WTC11 (cell line): ENCODE measurements around the gene MKS1. TPM values are rescaled to one million over a fixed set of nuclear protein-coding genes. Genes with fewer than 3 reads are reported as not detected.

Source experiments
- ATF3 ChIP-seq: sonication (generic); formaldehyde crosslinking; conservative IDR thresholded peaks from 2 replicates; pipeline ENCODE4 v1.8.1; 2022; ENCODE audit warnings: mild to moderate bottlenecking, missing genetic modification reagents
- ATF6 ChIP-seq: sonication (generic); formaldehyde crosslinking; IDR thresholded peaks from 2 replicates; pipeline ENCODE4 v1.8.1; 2023; ENCODE audit warnings: mild to moderate bottlenecking, missing genetic modification reagents
- E2F4 ChIP-seq: sonication (generic); formaldehyde crosslinking; IDR thresholded peaks from 2 replicates; pipeline ENCODE4 v1.8.1; 2022; ENCODE audit warnings: low read depth, mild to moderate bottlenecking, moderate library complexity, missing genetic modification reagents, borderline replicate concordance
- ELF4 ChIP-seq: sonication (generic); formaldehyde crosslinking; IDR thresholded peaks from 2 replicates; pipeline ENCODE4 v1.8.1; 2022; ENCODE audit warnings: low read depth, mild to moderate bottlenecking, moderate library complexity, missing genetic modification reagents
- FOXJ3 ChIP-seq: sonication (generic); formaldehyde crosslinking; IDR thresholded peaks from 2 replicates; pipeline ENCODE4 v1.9.0; 2021; ENCODE audit warnings: missing genetic modification reagents, mild to moderate bottlenecking, borderline replicate concordance
- FOXP1 ChIP-seq: sonication (generic); formaldehyde crosslinking; IDR thresholded peaks from 2 replicates; pipeline ENCODE4 v1.8.0; 2022; ENCODE audit warnings: missing genetic modification reagents, mild to moderate bottlenecking, moderate library complexity, borderline replicate concordance
- GRHL2 ChIP-seq: fragments of 250-450 bp; sonication (Bioruptor Pico); IDR thresholded peaks from 2 replicates; pipeline ENCODE4 v1.8.0; 2022; ENCODE audit warnings: mild to moderate bottlenecking, moderate library complexity; ENCODE audit not compliant: insufficient replicate concordance, severe bottlenecking
- IRF2 ChIP-seq: sonication (generic); formaldehyde crosslinking; IDR thresholded peaks from 2 replicates; pipeline ENCODE4 v1.8.0; 2022; ENCODE audit warnings: low read depth, missing genetic modification reagents, borderline replicate concordance
- KAT7 ChIP-seq: sonication (generic); formaldehyde crosslinking; IDR thresholded peaks from 2 replicates; pipeline ENCODE4 v1.8.1; 2023; ENCODE audit warnings: missing genetic modification reagents, mild to moderate bottlenecking, borderline replicate concordance
- MYBL2 ChIP-seq: sonication (generic); formaldehyde crosslinking; IDR thresholded peaks from 2 replicates; pipeline ENCODE4 v1.8.1; 2023; ENCODE audit warnings: mild to moderate bottlenecking, moderate library complexity, missing genetic modification reagents
- NFYB ChIP-seq: sonication (generic); formaldehyde crosslinking; conservative IDR thresholded peaks from 2 replicates; pipeline ENCODE4 v1.8.0; 2022; ENCODE audit warnings: low read depth, missing genetic modification reagents
- OVOL2 ChIP-seq: fragments of 250-450 bp; sonication (Bioruptor Pico); IDR thresholded peaks from 2 replicates; pipeline ENCODE4 v1.9.0; 2021; ENCODE audit warnings: mild to moderate bottlenecking, borderline replicate concordance
- RELA ChIP-seq: sonication (generic); formaldehyde crosslinking; IDR thresholded peaks from 2 replicates; pipeline ENCODE4 v1.8.1; 2022; ENCODE audit warnings: missing genetic modification reagents, mild to moderate bottlenecking, borderline replicate concordance
- RORB ChIP-seq: fragments of 250-450 bp; sonication (Bioruptor Pico); IDR thresholded peaks from 2 replicates; pipeline ENCODE4 v1.9.0; 2021; ENCODE audit warnings: mild to moderate bottlenecking
- SP1 ChIP-seq: sonication (generic); formaldehyde crosslinking; conservative IDR thresholded peaks from 2 replicates; pipeline ENCODE4 v1.8.1; 2022; ENCODE audit warnings: missing genetic modification reagents
- TEAD4 ChIP-seq: sonication (generic); formaldehyde crosslinking; IDR thresholded peaks from 2 replicates; pipeline ENCODE4 v1.8.0; 2022; ENCODE audit warnings: mild to moderate bottlenecking, missing genetic modification reagents
- TP53 ChIP-seq: sonication (generic); formaldehyde crosslinking; IDR thresholded peaks from 2 replicates; pipeline ENCODE4 v1.8.1; 2023; ENCODE audit warnings: mild to moderate bottlenecking, missing genetic modification reagents
- USF1 ChIP-seq: sonication (generic); formaldehyde crosslinking; IDR thresholded peaks from 2 replicates; pipeline ENCODE4 v1.8.0; 2022; ENCODE audit warnings: mild to moderate bottlenecking, missing genetic modification reagents
- ZBTB21 ChIP-seq: sonication (generic); formaldehyde crosslinking; IDR thresholded peaks from 2 replicates; pipeline ENCODE4 v1.8.1; 2023; ENCODE audit warnings: mild to moderate bottlenecking, missing genetic modification reagents, borderline replicate concordance
- ZNF121 ChIP-seq: sonication (generic); formaldehyde crosslinking; IDR thresholded peaks from 2 replicates; pipeline ENCODE4 v1.8.0; 2023; ENCODE audit warnings: missing genetic modification reagents
- ZNF219 ChIP-seq: sonication (generic); formaldehyde crosslinking; IDR thresholded peaks from 2 replicates; pipeline ENCODE4 v1.8.0; 2023; ENCODE audit warnings: missing genetic modification reagents, mild to moderate bottlenecking, borderline replicate concordance
- ZNF232 ChIP-seq: sonication (generic); formaldehyde crosslinking; IDR thresholded peaks from 2 replicates; pipeline ENCODE4 v1.8.0; 2022; ENCODE audit warnings: mild to moderate bottlenecking, missing genetic modification reagents
- ZNF425 ChIP-seq: fragments of 250-450 bp; sonication (Bioruptor Pico); conservative IDR thresholded peaks from 2 replicates; pipeline ENCODE4 v1.9.0; 2021; ENCODE audit warnings: mild to moderate bottlenecking
- ZNF532 ChIP-seq: fragments of 250-450 bp; sonication (Bioruptor Pico); IDR thresholded peaks from 2 replicates; pipeline ENCODE4 v1.9.0; 2021; ENCODE audit warnings: mild to moderate bottlenecking, borderline replicate concordance
- ZNF671 ChIP-seq: fragments of 250-450 bp; sonication (Bioruptor Pico); IDR thresholded peaks from 2 replicates; pipeline ENCODE4 v1.8.0; 2021; ENCODE audit warnings: mild to moderate bottlenecking
- ZSCAN18 ChIP-seq: fragments of 250-450 bp; sonication (Bioruptor Pico); IDR thresholded peaks from 2 replicates; pipeline ENCODE4 v2.1.2; 2022; ENCODE audit warnings: mild to moderate bottlenecking, moderate library complexity
- total RNA-seq: library from RNA; stranded (reverse); gene quantifications from 3 replicates; pipeline ENCODE4 v1.2.3, GENCODE V29; 2021

The MKS1 gene
- total RNA-seq, 1 experiment from 2014 or later, result 24.2 TPM

GRCh38 chr17:58249270-58250133 lies 30.4 kb upstream of the MKS1 start (continued):
- peak; percentile 91 for TF ChIP-seq USF1
- no peak for TF ChIP-seq OVOL2 (CRISPR knock-in tag)
- TF ChIP-seq RORB, result no peak
- TF ChIP-seq TEAD4 (CRISPR knock-in tag), result peak; percentile 95
- TF ChIP-seq FOXJ3 (CRISPR knock-in tag), result peak; percentile 92
- peak; percentile 93 for TF ChIP-seq ZBTB21 (CRISPR knock-in tag)
- TF ChIP-seq ZNF532 (CRISPR knock-in tag), result no peak
- TF ChIP-seq NFYB, result peak; percentile 57
- TF ChIP-seq FOXP1, result peak; percentile 99
- peak; percentile 86; the same call in 1 of the 2 replicates for TF ChIP-seq ATF3 (CRISPR knock-in tag)
- TF ChIP-seq TP53 (CRISPR knock-in tag), result peak; percentile 99
- TF ChIP-seq ELF4 (CRISPR knock-in tag), result peak; percentile 96
- TF ChIP-seq SP1 (CRISPR knock-in tag), result peak; percentile 53
- peak; percentile 43; the same call in 1 of the 2 replicates for TF ChIP-seq ZNF121
- no peak for TF ChIP-seq ZNF425 (CRISPR knock-in tag)
- TF ChIP-seq ZSCAN18, result no peak
- TF ChIP-seq ZNF219 (CRISPR knock-in tag), result 0 out of 2 replicates have a peak, but pooled peaks have one; percentile 85
- TF ChIP-seq ZNF671 (CRISPR knock-in tag), result no peak
- TF ChIP-seq IRF2 (CRISPR knock-in tag), result peak; percentile 59; the same call in 1 of the 2 replicates
- peak; percentile 86 for TF ChIP-seq E2F4
- no peak for TF ChIP-seq GRHL2 (CRISPR knock-in tag)
- TF ChIP-seq ZNF232 (CRISPR knock-in tag), result peak; percentile 99
- TF ChIP-seq MYBL2 (CRISPR knock-in tag), result peak; percentile 96
- TF ChIP-seq KAT7, result no peak
- 0 out of 2 replicates have a peak, but pooled peaks have one; percentile 71 for TF ChIP-seq ATF6 (CRISPR knock-in tag)
- peak; percentile 99 for TF ChIP-seq RELA (CRISPR knock-in tag)
